Measurements from ENCODE around the gene AFDN.

AFDN gene

GRCh38 chr6:167993169-167993568 lies 166.5 kb downstream of the AFDN start:
- TF ChIP-seq CTCF (IDR thresholded peaks at IDR 0.05; ENCODE audit: control insufficient read depth, insufficient read depth, low read depth, low read length, missing control alignments): no peak
- DNase-seq (ENCODE audit: low read depth): no peak

GRCh38 chr6:167993831-167994230 lies 167.1 kb downstream of the AFDN start:
- H3K4me3 ChIP-seq (ENCODE audit: control insufficient read depth, low read depth, low read length): no peak overlapping the region
- no peak for DNase-seq (ENCODE audit: low read depth)
- no peak for TF ChIP-seq CTCF (IDR thresholded peaks at IDR 0.05; ENCODE audit: control insufficient read depth, insufficient read depth, low read depth, low read length, missing control alignments)

More at GRCh38 chr6:167993169-167993568, 166.5 kb downstream of the AFDN start:
- no peak overlapping the region for H3K4me3 ChIP-seq (ENCODE audit: control insufficient read depth, low read depth, low read length)

- H3K4me3 ChIP-seq (ENCODE audit: control insufficient read depth, low read depth, low read length): no peak overlapping the region
- TF ChIP-seq CTCF (IDR thresholded peaks at IDR 0.05; ENCODE audit: control insufficient read depth, insufficient read depth, low read depth, low read length, missing control alignments): no peak
- no peak for DNase-seq (ENCODE audit: low read depth)
These were observed 168.6 kb downstream of the AFDN start for GRCh38 chr6:167995302-167995701.

GRCh38 chr6:167995731-167996151 lies 169.0 kb downstream of the AFDN start:
- H3K4me3 ChIP-seq (ENCODE audit: control insufficient read depth, low read depth, low read length): no peak overlapping the region
- DNase-seq (ENCODE audit: low read depth): no peak
- TF ChIP-seq CTCF (IDR thresholded peaks at IDR 0.05; ENCODE audit: control insufficient read depth, insufficient read depth, low read depth, low read length, missing control alignments): no peak

GRCh38 chr6:167996424-167997199 lies 169.9 kb downstream of the AFDN start:
- DNase-seq (ENCODE audit: low read depth): no peak
- TF ChIP-seq CTCF (IDR thresholded peaks at IDR 0.05; ENCODE audit: control insufficient read depth, insufficient read depth, low read depth, low read length, missing control alignments): no peak
- no peak overlapping the region for H3K4me3 ChIP-seq (ENCODE audit: control insufficient read depth, low read depth, low read length)

- no peak for TF ChIP-seq CTCF (IDR thresholded peaks at IDR 0.05; ENCODE audit: control insufficient read depth, insufficient read depth, low read depth, low read length, missing control alignments)
- DNase-seq (ENCODE audit: low read depth): no peak
- H3K4me3 ChIP-seq (ENCODE audit: control insufficient read depth, low read depth, low read length): no peak within 1 kb of the TSS
These were observed 170.9 kb downstream of the AFDN start, which contains the start of gene KIF25 for GRCh38 chr6:167997642-167998041. Gene KIF25 (plus strand): TSS chr6:167997671. CDS start chr6:168029586, 31,915 bp downstream.

All from AG09309 (cell line).